ENCODE data around the gene MRC1.

GRCh38 chr10:17842641-17843040 is 33.5 kb downstream of the MRC1 start:
- no peak for TF ChIP-seq ZNF274 (IDR thresholded peaks at IDR 0.05; ENCODE audit: low read length)
- TF ChIP-seq ZNF274 (tag by site-specific recombination; IDR thresholded peaks at IDR 0.05; ENCODE audit: borderline replicate concordance), result no peak
- TF ChIP-seq ZNF791 (tag by site-specific recombination; IDR thresholded peaks at IDR 0.05), result no peak
- TF ChIP-seq ZNF768 (tag by site-specific recombination; IDR thresholded peaks at IDR 0.05), result no peak
- TF ChIP-seq CTCF (tag by site-specific recombination; IDR thresholded peaks at IDR 0.05), result no peak
- TF ChIP-seq ZNF488 (tag by site-specific recombination; IDR thresholded peaks at IDR 0.05), result no peak
- no peak for TF ChIP-seq ZNF350 (tag by site-specific recombination; IDR thresholded peaks at IDR 0.05)
- TF ChIP-seq HOXC10 (CRISPR knock-in tag; IDR thresholded peaks at IDR 0.05), result no peak
- no peak for TF ChIP-seq ZNF843 (tag by site-specific recombination; IDR thresholded peaks at IDR 0.05)
- TF ChIP-seq ZNF184 (tag by site-specific recombination; IDR thresholded peaks at IDR 0.05), result no peak
- TF ChIP-seq YY1 (tag by site-specific recombination; IDR thresholded peaks at IDR 0.05), result no peak
- TF ChIP-seq ZNF138 (tag by site-specific recombination; IDR thresholded peaks at IDR 0.05; ENCODE audit: borderline replicate concordance), result no peak

Measured in HEK293 (cell line).